ENCODE results near the gene NUMB.

GRCh38 chr14:73325063-73325462 lies 133.3 kb downstream of the NUMB start:
- TF ChIP-seq ZBTB33 (IDR thresholded peaks at IDR 0.05) = no peak
- TF ChIP-seq, protein P1, sequence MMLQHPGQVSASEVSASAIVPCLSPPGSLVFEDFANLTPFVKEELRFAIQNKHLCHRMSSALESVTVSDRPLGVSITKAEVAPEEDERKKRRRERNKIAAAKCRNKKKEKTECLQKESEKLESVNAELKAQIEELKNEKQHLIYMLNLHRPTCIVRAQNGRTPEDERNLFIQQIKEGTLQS (IDR thresholded peaks at IDR 0.05) = no peak
- TF ChIP-seq, protein P2, sequence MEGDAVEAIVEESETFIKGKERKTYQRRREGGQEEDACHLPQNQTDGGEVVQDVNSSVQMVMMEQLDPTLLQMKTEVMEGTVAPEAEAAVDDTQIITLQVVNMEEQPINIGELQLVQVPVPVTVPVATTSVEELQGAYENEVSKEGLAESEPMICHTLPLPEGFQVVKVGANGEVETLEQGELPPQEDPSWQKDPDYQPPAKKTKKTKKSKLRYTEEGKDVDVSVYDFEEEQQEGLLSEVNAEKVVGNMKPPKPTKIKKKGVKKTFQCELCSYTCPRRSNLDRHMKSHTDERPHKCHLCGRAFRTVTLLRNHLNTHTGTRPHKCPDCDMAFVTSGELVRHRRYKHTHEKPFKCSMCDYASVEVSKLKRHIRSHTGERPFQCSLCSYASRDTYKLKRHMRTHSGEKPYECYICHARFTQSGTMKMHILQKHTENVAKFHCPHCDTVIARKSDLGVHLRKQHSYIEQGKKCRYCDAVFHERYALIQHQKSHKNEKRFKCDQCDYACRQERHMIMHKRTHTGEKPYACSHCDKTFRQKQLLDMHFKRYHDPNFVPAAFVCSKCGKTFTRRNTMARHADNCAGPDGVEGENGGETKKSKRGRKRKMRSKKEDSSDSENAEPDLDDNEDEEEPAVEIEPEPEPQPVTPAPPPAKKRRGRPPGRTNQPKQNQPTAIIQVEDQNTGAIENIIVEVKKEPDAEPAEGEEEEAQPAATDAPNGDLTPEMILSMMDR (IDR thresholded peaks at IDR 0.05; ENCODE audit: low read depth, low read length, missing input control) = no peak
- TF ChIP-seq, protein P3, sequence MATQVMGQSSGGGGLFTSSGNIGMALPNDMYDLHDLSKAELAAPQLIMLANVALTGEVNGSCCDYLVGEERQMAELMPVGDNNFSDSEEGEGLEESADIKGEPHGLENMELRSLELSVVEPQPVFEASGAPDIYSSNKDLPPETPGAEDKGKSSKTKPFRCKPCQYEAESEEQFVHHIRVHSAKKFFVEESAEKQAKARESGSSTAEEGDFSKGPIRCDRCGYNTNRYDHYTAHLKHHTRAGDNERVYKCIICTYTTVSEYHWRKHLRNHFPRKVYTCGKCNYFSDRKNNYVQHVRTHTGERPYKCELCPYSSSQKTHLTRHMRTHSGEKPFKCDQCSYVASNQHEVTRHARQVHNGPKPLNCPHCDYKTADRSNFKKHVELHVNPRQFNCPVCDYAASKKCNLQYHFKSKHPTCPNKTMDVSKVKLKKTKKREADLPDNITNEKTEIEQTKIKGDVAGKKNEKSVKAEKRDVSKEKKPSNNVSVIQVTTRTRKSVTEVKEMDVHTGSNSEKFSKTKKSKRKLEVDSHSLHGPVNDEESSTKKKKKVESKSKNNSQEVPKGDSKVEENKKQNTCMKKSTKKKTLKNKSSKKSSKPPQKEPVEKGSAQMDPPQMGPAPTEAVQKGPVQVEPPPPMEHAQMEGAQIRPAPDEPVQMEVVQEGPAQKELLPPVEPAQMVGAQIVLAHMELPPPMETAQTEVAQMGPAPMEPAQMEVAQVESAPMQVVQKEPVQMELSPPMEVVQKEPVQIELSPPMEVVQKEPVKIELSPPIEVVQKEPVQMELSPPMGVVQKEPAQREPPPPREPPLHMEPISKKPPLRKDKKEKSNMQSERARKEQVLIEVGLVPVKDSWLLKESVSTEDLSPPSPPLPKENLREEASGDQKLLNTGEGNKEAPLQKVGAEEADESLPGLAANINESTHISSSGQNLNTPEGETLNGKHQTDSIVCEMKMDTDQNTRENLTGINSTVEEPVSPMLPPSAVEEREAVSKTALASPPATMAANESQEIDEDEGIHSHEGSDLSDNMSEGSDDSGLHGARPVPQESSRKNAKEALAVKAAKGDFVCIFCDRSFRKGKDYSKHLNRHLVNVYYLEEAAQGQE (IDR thresholded peaks at IDR 0.05) = no peak
- TF ChIP-seq TAF1 (conservative IDR thresholded peaks at IDR 0.05) = no peak
- TF ChIP-seq EGR1 (IDR thresholded peaks at IDR 0.05; ENCODE audit: low read depth in 2 of 2) = no peak
- TF ChIP-seq RAD21 (IDR thresholded peaks at IDR 0.05) = no peak
- TF ChIP-seq HNF4G (IDR thresholded peaks at IDR 0.05) = no peak
- no peak for TF ChIP-seq YY1 (IDR thresholded peaks at IDR 0.05)
- no peak for TF ChIP-seq FOXA1 (IDR thresholded peaks at IDR 0.05)
- TF ChIP-seq GABPA (IDR thresholded peaks at IDR 0.05 in 1 of 2, conservative IDR thresholded peaks at IDR 0.05 in 1 of 2) = no peak
- no peak for TF ChIP-seq SP1 (IDR thresholded peaks at IDR 0.05)
- no peak for TF ChIP-seq MAX (IDR thresholded peaks at IDR 0.05)
- TF ChIP-seq NR2F2 (IDR thresholded peaks at IDR 0.05) = no peak
